MCF 10A (cell line): ENCODE results near the gene NPIPB6. TPM values are rescaled to one million over a fixed set of nuclear protein-coding genes. Genes with fewer than 3 reads are reported as not detected.
A peak's percentile ranks its signal among the peaks of the same experiment; 100 is the strongest.

ENCODE experiments used
- BruUV-seq: library from RNA; stranded (reverse); fragments of 400-500 nt; replicated peaks from 2 replicates; lab custom pipeline; 2021; lab: Mats Ljungman, UMichigan
- CTCF ChIA-PET: fragments of 300-600 bp; sonication (Branson Sonifier 250); formaldehyde crosslinking; extraction: SDS; loops from one replicate; lab custom pipeline; 2021; ENCODE audit warnings: antibody characterized with exemption, inconsistent platforms; lab: Yijun Ruan, JAX
- POLR2A ChIA-PET: fragments of 300-600, 350-650 bp; sonication (Branson Sonifier 250); formaldehyde crosslinking; extraction: SDS; loops from one replicate; lab custom pipeline; 2020; ENCODE audit warnings: antibody characterized with exemption, inconsistent platforms; lab: Yijun Ruan, JAX
- DNase-seq: peaks from one replicate; pipeline ENCODE4 v3.0.0-alpha.2; 2018; ENCODE audit not compliant: unreplicated experiment
- H3K27ac Mint-ChIP-seq: one replicate; pipeline ENCODE4 v1.8.0; 2022; ENCODE audit warnings: mild to moderate bottlenecking, low read depth, mixed read lengths; ENCODE audit not compliant: unreplicated experiment
- H3K27me3 Mint-ChIP-seq: one replicate; pipeline ENCODE4 v1.8.0; 2022; ENCODE audit warnings: mixed read lengths; ENCODE audit not compliant: insufficient read depth, unreplicated experiment
- H3K36me3 Mint-ChIP-seq: one replicate; pipeline ENCODE4 v1.8.0; 2022; ENCODE audit warnings: mild to moderate bottlenecking, moderate library complexity, mixed read lengths; ENCODE audit not compliant: insufficient read depth, unreplicated experiment
- H3K4me1 Mint-ChIP-seq: one replicate; pipeline ENCODE4 v1.8.0; 2022; ENCODE audit warnings: mixed read lengths; ENCODE audit not compliant: insufficient read depth, unreplicated experiment
- H3K4me3 Mint-ChIP-seq: one replicate; pipeline ENCODE4 v1.8.0; 2022; ENCODE audit warnings: mild to moderate bottlenecking, moderate library complexity, mixed read lengths; ENCODE audit not compliant: unreplicated experiment
- H3K9me3 Mint-ChIP-seq: one replicate; pipeline ENCODE4 v1.8.0; 2022; ENCODE audit warnings: mixed read lengths; ENCODE audit not compliant: unreplicated experiment
- CTCF ChIP-seq: fragments of 200-600 bp; IDR thresholded peaks from one replicate; pipeline ENCODE4 v1.8.0; 2022; ENCODE audit warnings: antibody characterized with exemption, mild to moderate bottlenecking; ENCODE audit not compliant: unreplicated experiment
- intact Hi-C: fragments of 100-400 bp; cut with micrococcal nuclease; formaldehyde crosslinking; loops from 2 replicates; pipeline ENCODE4 v1.14.1; 2022
- total RNA-seq: library from RNA; stranded (reverse); gene quantifications from 2 replicates; pipeline ENCODE4 v1.2.3, GENCODE V29; 2022

The NPIPB6 gene
- total RNA-seq, 1 experiment from 2014 or later = 1.6 TPM

DNA sequence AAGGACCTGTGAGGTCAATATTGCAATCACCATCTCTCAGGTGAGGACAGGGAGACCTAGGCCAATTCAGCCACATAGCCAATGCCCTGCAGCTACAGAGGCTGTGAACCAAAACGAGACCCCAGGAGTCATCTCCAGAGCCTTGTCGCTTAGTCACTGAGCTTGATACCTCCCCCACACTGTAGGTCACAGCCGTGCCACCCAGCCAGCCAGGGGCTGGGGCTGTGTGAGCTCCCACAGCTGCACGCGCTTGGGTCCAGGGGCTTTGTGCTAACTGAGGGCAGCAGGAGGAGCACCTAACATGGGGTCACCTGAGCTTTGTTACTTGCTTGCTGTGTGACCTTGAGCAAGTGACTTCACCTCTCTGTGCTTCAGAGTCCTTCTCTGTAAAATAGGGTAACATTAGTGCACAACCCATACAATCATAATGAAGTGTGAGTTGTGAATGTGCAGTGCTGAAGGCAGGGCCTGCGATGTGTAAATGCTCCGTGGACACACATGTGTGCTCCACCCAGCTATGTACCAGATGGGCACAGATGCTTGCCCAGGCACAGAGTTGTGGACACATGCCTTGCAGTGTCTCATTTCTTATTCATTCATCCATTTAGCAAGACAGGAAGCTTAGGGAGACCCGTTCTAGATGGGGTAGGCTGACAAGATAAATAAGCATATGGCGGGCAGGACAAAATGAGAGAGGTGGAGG is 45.1 kb downstream of the NPIPB6 start:
- CTCF ChIA-PET = interaction anchor here (0.6 to 6.4 kb wide), 19 partner anchors 8 to 1336 kb away, joined by 3 to 85 read pairs (median 4); partner anchors contain the start of gene SBK1
- Mint-ChIP-seq H3K27ac (no peak overlapping the region), H3K4me3 (no peak overlapping the region), H3K4me1 (no peaks in the 10 kb centered on the region), H3K9me3 (no peaks in the 10 kb centered on the region), H3K36me3 (no peaks in the 10 kb centered on the region), H3K27me3 (peaks cover 8% of the 10 kb centered on the region)
- BruUV-seq = no TSS peak
- intact Hi-C loops = no loop called here
- POLR2A ChIA-PET = interaction anchor here (0.6 kb wide), 1 partner anchor 56 kb away, joined by 3 read pairs; no protein-coding TSS in a partner anchor
- no peak for DNase-seq
- TF ChIP-seq CTCF = no peak

- H3K36me3 Mint-ChIP-seq = no peaks in the 10 kb centered on the region
- no peak overlapping the region for H3K4me3 Mint-ChIP-seq
- H3K27me3 Mint-ChIP-seq = peaks cover 8% of the 10 kb centered on the region
- intact Hi-C loops = loop anchor here (1.0 kb wide), 1 partner anchor 40 kb away; no protein-coding TSS in a partner anchor
- peak; percentile 52 for DNase-seq
- H3K9me3 Mint-ChIP-seq = no peaks in the 10 kb centered on the region
- H3K4me1 Mint-ChIP-seq = no peaks in the 10 kb centered on the region
- ChIA-PET CTCF (interaction anchor here (0.6 to 6.4 kb wide), 22 partner anchors 9 to 1337 kb away, joined by 3 to 85 read pairs (median 4); partner anchors contain the start of gene SBK1), POLR2A (interaction anchor here (0.6 kb wide), 1 partner anchor 55 kb away, joined by 3 read pairs; no protein-coding TSS in a partner anchor)
- BruUV-seq = no TSS peak
- peak; percentile 88 for TF ChIP-seq CTCF
- H3K27ac Mint-ChIP-seq = no peak overlapping the region
Measured at GRCh38 chr16:28317040-28317880, 46.0 kb downstream of the NPIPB6 start.

DNA sequence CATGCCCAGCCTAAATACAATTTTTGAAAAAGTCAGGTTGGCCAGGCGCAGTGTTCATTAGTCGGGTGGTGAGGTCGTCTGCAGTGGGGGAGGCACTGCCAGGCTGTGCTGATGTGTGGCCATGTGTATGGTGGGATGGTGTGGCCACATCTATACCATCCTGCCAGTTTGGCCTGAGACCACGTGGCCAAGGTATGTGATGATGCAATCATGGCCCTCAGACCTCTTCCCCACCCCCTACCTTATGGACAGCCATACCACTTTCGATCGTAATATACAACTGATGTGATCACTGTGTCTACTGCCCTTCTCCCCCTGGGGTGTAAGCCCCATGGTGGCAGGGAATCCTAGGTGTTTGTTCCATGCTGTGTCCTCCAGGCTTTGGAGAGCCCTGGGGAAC is 47.3 kb downstream of the NPIPB6 start:
- intact Hi-C loops = no loop called here
- CTCF ChIA-PET = interaction anchor here (0.7 to 6.4 kb wide), 11 partner anchors 11 to 51 kb away, joined by 3 to 85 read pairs (median 4); partner anchors contain the start of gene SBK1

More for the DNA sequence above, 47.3 kb downstream of the NPIPB6 start:
- no peaks in the 10 kb centered on the region for H3K4me1 Mint-ChIP-seq
- BruUV-seq = no TSS peak
- POLR2A ChIA-PET = interaction anchor here (0.7 kb wide), 1 partner anchor 38 kb away, joined by 3 read pairs; no protein-coding TSS in a partner anchor
- no peak overlapping the region for H3K4me3 Mint-ChIP-seq
- no peaks in the 10 kb centered on the region for H3K36me3 Mint-ChIP-seq
- DNase-seq = no peak
- no peaks in the 10 kb centered on the region for H3K9me3 Mint-ChIP-seq
- H3K27ac Mint-ChIP-seq = no peak overlapping the region
- H3K27me3 Mint-ChIP-seq = peaks cover 15% of the 10 kb centered on the region
- no peak for TF ChIP-seq CTCF
